Measurements from ENCODE around the gene SH3D21.

The SH3D21 gene

GRCh38 chr1:36359911-36360550 lies 53.9 kb downstream of the SH3D21 start:
- DNase-seq = no peak

- DNase-seq = no peak
Observed at GRCh38 chr1:36365381-36365780, 59.2 kb downstream of the SH3D21 start.

GRCh38 chr1:36366091-36366661 lies 60.0 kb downstream of the SH3D21 start:
- DNase-seq = peak; percentile 60

GRCh38 chr1:36367066-36367465 lies 60.9 kb downstream of the SH3D21 start:
- DNase-seq = no peak

GRCh38 chr1:36367798-36368197 lies 61.6 kb downstream of the SH3D21 start:
- DNase-seq = no peak

- peak; percentile 87 for DNase-seq
Observed at GRCh38 chr1:36369061-36369861, 63.1 kb downstream of the SH3D21 start.

All from activated T-cell treated with anti-CD3 and anti-CD28 coated beads, Interleukin-2, amount 50 U/mL, for 1 hour (primary cell).